K562 (cell line): ENCODE results near the gene NKX2-8. TPM values are rescaled to one million over a fixed set of nuclear protein-coding genes. Genes with fewer than 3 reads are reported as not detected.

Experiments
- ATAC-seq: fragments of 200-7000 bp; cut with Tn5 transposase; 3 replicates; pipeline ENCODE4 v1.9.1; 2020; ENCODE audit warnings: moderate library complexity
- BruUV-seq: library from RNA; stranded (reverse); fragments of 400-500 nt; replicated peaks from 2 replicates; lab custom pipeline; 2021; lab: Mats Ljungman, UMichigan
- CTCF ChIA-PET: fragments of 300-600 bp; formaldehyde crosslinking; extraction: SDS; loops from one replicate; lab custom pipeline; 2021; ENCODE audit warnings: low intra/inter-chr PET ratio; lab: Yijun Ruan, JAX
- POLR2A ChIA-PET: fragments of 300-600, 350-650 bp; sonication (Branson Sonifier 250); formaldehyde crosslinking; extraction: SDS; loops from one replicate; lab custom pipeline; 2021; ENCODE audit warnings: antibody characterized with exemption, inconsistent platforms; lab: Yijun Ruan, JAX
- DNase-seq, 4 experiments: peaks; one replicate each; pipeline versions ENCODE4 v3.0.0 to v3.0.0-alpha.2; 2011 to 2018; ENCODE audit warnings: low spot score in 3 of 4, mixed read lengths in 3 of 4; ENCODE audit errors: extremely low read depth in 1 of 4
- FAIRE-seq: peaks from 2 replicates; lab custom pipeline; 2011; peaks lifted over from hg19 to GRCh38; lab: Jason Lieb, UNC
- H2AFZ ChIP-seq: 2 replicates; pipeline ENCODE4 v1.6.0; 2011; ENCODE audit warnings: low read depth, low read length, control low read depth, inconsistent platforms
- H3K27ac ChIP-seq: fragments of 200-600 bp; 3 replicates; pipeline ENCODE4 v1.8.0; 2011; ENCODE audit warnings: low read depth, mild to moderate bottlenecking, control low read depth, inconsistent platforms, low read length, moderate library complexity, mixed read lengths; ENCODE audit errors: extremely low read depth
- H3K27me3 ChIP-seq, 2 experiments: fragments of 300-600 bp in 1 of 2; 2 replicates in 1 of 2; 3 replicates in 1 of 2; pipeline versions ENCODE4 v1.6.0 to v1.8.0; 2011; ENCODE audit warnings: inconsistent platforms in 2 of 2, low read length in 2 of 2, mild to moderate bottlenecking in 1 of 2, mixed read lengths in 1 of 2, moderate library complexity in 1 of 2; ENCODE audit not compliant: control insufficient read depth in 2 of 2, insufficient read depth in 2 of 2
- H3K36me3 ChIP-seq: fragments of 300-600 bp; 3 replicates; pipeline ENCODE4 v1.8.0; 2011; ENCODE audit warnings: mild to moderate bottlenecking, low read length, inconsistent platforms; ENCODE audit not compliant: control insufficient read depth, insufficient read depth
- H3K4me1 ChIP-seq, 2 experiments: fragments of 200-600 bp in 1 of 2; replicated peaks in 1 of 2; 2 replicates in 1 of 2; 3 replicates in 1 of 2; pipeline versions ENCODE4 v1.5.1 to v1.8.0; 2011; ENCODE audit warnings: inconsistent platforms in 2 of 2, low read length in 2 of 2, mild to moderate bottlenecking in 1 of 2, mixed read lengths in 1 of 2, moderate library complexity in 1 of 2; ENCODE audit not compliant: control insufficient read depth in 2 of 2, insufficient read depth in 2 of 2
- H3K4me2 ChIP-seq: 2 replicates; pipeline ENCODE4 v1.6.1; 2011; ENCODE audit warnings: low read length, control low read depth, inconsistent platforms, mixed read lengths; ENCODE audit not compliant: insufficient read depth
- H3K4me3 ChIP-seq: fragments of 200-600 bp; sonication (generic), shearing (Covaris generic); 2 replicates; pipeline ENCODE4 v1.5.1; 2016; ENCODE audit warnings: control low read depth, inconsistent platforms
- H3K79me2 ChIP-seq: fragments of 200-600 bp; 3 replicates; pipeline ENCODE4 v1.8.0; 2011; ENCODE audit warnings: low read length, inconsistent platforms; ENCODE audit not compliant: control insufficient read depth, insufficient read depth
- H3K9ac ChIP-seq, 2 experiments: 2 replicates each; pipeline versions ENCODE4 v1.6.0 to v1.6.1; 2011; ENCODE audit warnings: low read depth in 2 of 2, low read length in 2 of 2, control low read depth in 1 of 2, inconsistent platforms in 1 of 2, mild to moderate bottlenecking in 1 of 2, mixed read lengths in 1 of 2; ENCODE audit not compliant: insufficient read depth in 1 of 2
- H3K9me1 ChIP-seq: one replicate; pipeline ENCODE4 v1.6.0; 2011; ENCODE audit warnings: inconsistent platforms, mild to moderate bottlenecking, low read length, moderate library complexity; ENCODE audit not compliant: control insufficient read depth, insufficient read depth
- H3K9me3 ChIP-seq: replicated peaks from 2 replicates; pipeline ENCODE4 v1.5.1; 2011; ENCODE audit warnings: low read depth, low read length, inconsistent platforms; ENCODE audit not compliant: control insufficient read depth, insufficient read depth
- H4K20me1 ChIP-seq: replicated peaks from 2 replicates; pipeline ENCODE4 v1.6.1; 2011; ENCODE audit warnings: low read length, inconsistent platforms, mixed read lengths; ENCODE audit not compliant: control insufficient read depth, insufficient read depth
- CREB5 ChIP-seq: fragments of 250-450 bp; sonication (Bioruptor Pico); IDR thresholded peaks from 2 replicates; pipeline ENCODE4 v1.5.0; 2020; ENCODE audit warnings: mild to moderate bottlenecking
- DEAF1 ChIP-seq: fragments of 450-650 bp; formaldehyde crosslinking; IDR thresholded peaks from 2 replicates; pipeline ENCODE4 v1.4.0; 2020; ENCODE audit warnings: mild to moderate bottlenecking, moderate library complexity
- HSF4 ChIP-seq: fragments of 250-450 bp; sonication (Bioruptor Pico); IDR thresholded peaks from 2 replicates; pipeline ENCODE4 v2.1.2; 2022; ENCODE audit warnings: mild to moderate bottlenecking, moderate library complexity, borderline replicate concordance
- ID3 ChIP-seq, 2 experiments: fragments of 250-450 bp in 1 of 2; fragments of 450-650 bp in 1 of 2; sonication (Bioruptor Pico) in 1 of 2; IDR thresholded peaks; 2 replicates each; pipeline versions ENCODE4 v1.6.1 to v1.8.0; 2016 to 2021; ENCODE audit warnings: mild to moderate bottlenecking in 2 of 2, moderate library complexity in 2 of 2, missing compliant biosample characterization in 1 of 2, missing genetic modification characterization in 1 of 2
- MAFG ChIP-seq: fragments of 450-650 bp; conservative IDR thresholded peaks from 2 replicates; pipeline ENCODE4 v1.6.1; 2016; ENCODE audit warnings: missing genetic modification characterization, missing compliant biosample characterization
- POLR2AphosphoS2 ChIP-seq: IDR thresholded peaks from 2 replicates; pipeline ENCODE4 v1.6.1; 2012; ENCODE audit warnings: low read length, improper control_type of control experiment
- POLR2AphosphoS5 ChIP-seq: IDR thresholded peaks from 2 replicates; pipeline ENCODE4 v1.6.1; 2011; ENCODE audit warnings: mild to moderate bottlenecking, low read depth, low read length, moderate library complexity; ENCODE audit not compliant: control insufficient read depth, insufficient read depth
- RB1 ChIP-seq: fragments of 450-650 bp; IDR thresholded peaks from 2 replicates; pipeline ENCODE4 v1.6.1; 2017; ENCODE audit warnings: low read depth, mild to moderate bottlenecking
- TBL1XR1 ChIP-seq, 2 experiments: IDR thresholded peaks; 2 replicates each; pipeline ENCODE4 v1.6.1; 2012; ENCODE audit warnings: improper control_type of control experiment in 2 of 2, low read length in 2 of 2, mild to moderate bottlenecking in 1 of 2
- ZNF12 ChIP-seq: sonication (generic); formaldehyde crosslinking; IDR thresholded peaks from 2 replicates; pipeline ENCODE4 v1.4.0; 2020; ENCODE audit warnings: mild to moderate bottlenecking, missing genetic modification reagents
- ZNF140 ChIP-seq: fragments of 250-450 bp; sonication (Bioruptor Pico); IDR thresholded peaks from 2 replicates; pipeline ENCODE4 v1.8.0; 2021; ENCODE audit warnings: moderate library complexity, mild to moderate bottlenecking, inconsistent platforms
- ZNF146 ChIP-seq: IDR thresholded peaks from one replicate; pipeline ENCODE4 v1.6.1; 2018; ENCODE audit warnings: missing compliant biosample characterization; ENCODE audit not compliant: unreplicated experiment
- WGBS: fragments of 100-300 bp; shearing (Covaris generic); methylation state at CpG from one replicate; pipeline ENCODE4 v1.1.6; 2016; ENCODE audit warnings: low coverage, mixed read lengths; ENCODE audit not compliant: insufficient coverage; ENCODE audit errors: missing lambda C conversion rate; 5-methylcytosine and 5-hydroxymethylcytosine counted together
- in situ Hi-C: fragments of 300-500 bp; cut with MboI; formaldehyde crosslinking; loops from 4 replicates; pipeline ENCODE4 v1.15.0; 2018; ENCODE audit warnings: inconsistent platforms, mixed read lengths
- intact Hi-C: fragments of 100-400 bp; cut with micrococcal nuclease; formaldehyde crosslinking; loops from 2 replicates; pipeline ENCODE4 v1.14.2; 2022
- polyA plus RNA-seq, 8 experiments: library from polyadenylated mRNA; depleted of rRNA in 4 of 8; stranded (reverse) in 5 of 8; unstranded in 3 of 8; fragments of >200 nt; fragmentation: Nextera tagmentation in 2 of 8; fragmentation: Illumina TruSeq in 1 of 8; extraction: Ambion mirVana in 2 of 8; extraction: Trizol in 1 of 8; gene quantifications; 2 replicates each; pipeline versions ENCODE4 v1.2.1 to v1.2.3, GENCODE V29; 2011 to 2014; ENCODE audit warnings: inconsistent platforms in 1 of 8, missing spikeins in 1 of 8
- total RNA-seq, 7 experiments: library from RNA; depleted of rRNA in 6 of 7; stranded (reverse); fragments of >200 nt in 6 of 7; fragmentation: Illumina TruSeq in 2 of 7; extraction: Trizol in 2 of 7; gene quantifications; 2 replicates each; pipeline versions ENCODE4 v1.2.1 to v1.2.3, GENCODE V29; 2011 to 2021; ENCODE audit warnings: low replicate concordance in 1 of 7

Gene NKX2-8
- total and polyA plus RNA-seq, 9 of the 15 experiments (the other 6 are each of a cell fraction or from before 2014, with no cell fraction given), result not detected

- no peak for TF ChIP-seq ID3 (CRISPR knock-in tag; IDR thresholded peaks at IDR 0.05)
- TF ChIP-seq ID3 (tag; IDR thresholded peaks at IDR 0.05), result no peak
- TF ChIP-seq HSF4 (CRISPR knock-in tag), result no peak
Measured at GRCh38 chr14:36580141-36580855, 2.1 kb downstream of the NKX2-8 start (continued).

GRCh38 chr14:36579573-36580140 is 2.8 kb downstream of the NKX2-8 start:
- Histone ChIP-seq H3K27ac (no peak overlapping the region), H3K4me3 (no peak overlapping the region), H3K79me2 (no peaks in the 10 kb centered on the region), H3K4me2 (no peak overlapping the region), H3K27me3 (peaks cover 2 to 36% of the 10 kb centered on the region in 2 experiments; a peak in 3 of 5 replicates), H3K4me1 (peaks cover 0 to 16% of the 10 kb centered on the region in 2 experiments; a peak in 2 of 5 replicates), H4K20me1 (no peaks in the 10 kb centered on the region), H2AFZ (no peak overlapping the region), H3K9me1 (no peaks in the 10 kb centered on the region), H3K36me3 (no peaks in the 10 kb centered on the region), H3K9me3 (no peaks in the 10 kb centered on the region), H3K9ac (no peak overlapping the region)
- ChIA-PET POLR2A (no interaction called here), CTCF (no interaction called here)
- no TSS peak for BruUV-seq
- intact Hi-C loops, result no loop called here
- DNase-seq, result no peak
- no peak for FAIRE-seq
- no peak for ATAC-seq
- 9% methylated on average over 15 of the region's 22 CpGs for WGBS
- in situ Hi-C loops, result no loop called here
- TF ChIP-seq ZNF146 (CRISPR knock-in tag) (no peak), RB1 (no peak), ZNF140 (CRISPR knock-in tag) (no peak), POLR2AphosphoS2 (no peak), MAFG (tag) (no peak), CREB5 (CRISPR knock-in tag) (no peak), POLR2AphosphoS5 (no peak), TBL1XR1 (IDR thresholded peaks at IDR 0.05; ENCODE audit: low read length in 2 of 2) (no peak), DEAF1 (no peak), ZNF12 (CRISPR knock-in tag) (no peak)
